ENCODE results near the gene ZSWIM8.
"Not testable (repeated sequence)": the region's sequence is repeated elsewhere in the genome, so short reads cannot be mapped to it uniquely, and the experiment has no call there.

ZSWIM8 gene, protein sequence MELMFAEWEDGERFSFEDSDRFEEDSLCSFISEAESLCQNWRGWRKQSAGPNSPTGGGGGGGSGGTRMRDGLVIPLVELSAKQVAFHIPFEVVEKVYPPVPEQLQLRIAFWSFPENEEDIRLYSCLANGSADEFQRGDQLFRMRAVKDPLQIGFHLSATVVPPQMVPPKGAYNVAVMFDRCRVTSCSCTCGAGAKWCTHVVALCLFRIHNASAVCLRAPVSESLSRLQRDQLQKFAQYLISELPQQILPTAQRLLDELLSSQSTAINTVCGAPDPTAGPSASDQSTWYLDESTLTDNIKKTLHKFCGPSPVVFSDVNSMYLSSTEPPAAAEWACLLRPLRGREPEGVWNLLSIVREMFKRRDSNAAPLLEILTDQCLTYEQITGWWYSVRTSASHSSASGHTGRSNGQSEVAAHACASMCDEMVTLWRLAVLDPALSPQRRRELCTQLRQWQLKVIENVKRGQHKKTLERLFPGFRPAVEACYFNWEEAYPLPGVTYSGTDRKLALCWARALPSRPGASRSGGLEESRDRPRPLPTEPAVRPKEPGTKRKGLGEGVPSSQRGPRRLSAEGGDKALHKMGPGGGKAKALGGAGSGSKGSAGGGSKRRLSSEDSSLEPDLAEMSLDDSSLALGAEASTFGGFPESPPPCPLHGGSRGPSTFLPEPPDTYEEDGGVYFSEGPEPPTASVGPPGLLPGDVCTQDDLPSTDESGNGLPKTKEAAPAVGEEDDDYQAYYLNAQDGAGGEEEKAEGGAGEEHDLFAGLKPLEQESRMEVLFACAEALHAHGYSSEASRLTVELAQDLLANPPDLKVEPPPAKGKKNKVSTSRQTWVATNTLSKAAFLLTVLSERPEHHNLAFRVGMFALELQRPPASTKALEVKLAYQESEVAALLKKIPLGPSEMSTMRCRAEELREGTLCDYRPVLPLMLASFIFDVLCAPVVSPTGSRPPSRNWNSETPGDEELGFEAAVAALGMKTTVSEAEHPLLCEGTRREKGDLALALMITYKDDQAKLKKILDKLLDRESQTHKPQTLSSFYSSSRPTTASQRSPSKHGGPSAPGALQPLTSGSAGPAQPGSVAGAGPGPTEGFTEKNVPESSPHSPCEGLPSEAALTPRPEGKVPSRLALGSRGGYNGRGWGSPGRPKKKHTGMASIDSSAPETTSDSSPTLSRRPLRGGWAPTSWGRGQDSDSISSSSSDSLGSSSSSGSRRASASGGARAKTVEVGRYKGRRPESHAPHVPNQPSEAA (N-terminal part only)

DNA sequence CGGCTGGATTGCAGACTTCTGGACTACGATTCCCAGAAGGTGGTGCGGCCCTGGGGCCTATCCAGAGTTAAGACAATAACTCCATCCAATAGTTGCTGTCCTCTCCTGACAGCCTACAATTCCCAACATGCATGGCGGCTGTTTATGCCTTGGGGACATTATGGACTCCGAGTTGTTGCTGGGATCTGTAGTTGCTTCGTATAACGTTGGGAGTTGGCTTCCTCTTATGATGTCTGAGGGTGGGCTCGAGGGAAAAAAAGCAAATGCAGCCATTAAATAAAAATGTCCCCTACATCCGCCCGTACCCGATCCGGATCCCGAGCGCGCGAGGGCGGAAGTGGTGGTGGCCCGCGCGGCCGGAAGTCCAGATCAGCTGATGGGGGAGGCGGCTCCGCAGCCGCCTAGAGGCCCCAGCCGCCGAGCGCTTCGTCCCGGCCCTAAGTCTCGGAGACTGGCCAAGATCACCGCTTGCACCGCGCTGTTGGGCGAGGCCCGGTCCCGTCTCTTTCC lies at the start of gene ZSWIM8:
TSS of gene ZSWIM8 (plus strand) at position 396 of the 510 bp plus-strand sequence. CDS start 273 bp downstream, outside the sequence.
- peak; percentile 75 to 91 for DNase-seq

DNA sequence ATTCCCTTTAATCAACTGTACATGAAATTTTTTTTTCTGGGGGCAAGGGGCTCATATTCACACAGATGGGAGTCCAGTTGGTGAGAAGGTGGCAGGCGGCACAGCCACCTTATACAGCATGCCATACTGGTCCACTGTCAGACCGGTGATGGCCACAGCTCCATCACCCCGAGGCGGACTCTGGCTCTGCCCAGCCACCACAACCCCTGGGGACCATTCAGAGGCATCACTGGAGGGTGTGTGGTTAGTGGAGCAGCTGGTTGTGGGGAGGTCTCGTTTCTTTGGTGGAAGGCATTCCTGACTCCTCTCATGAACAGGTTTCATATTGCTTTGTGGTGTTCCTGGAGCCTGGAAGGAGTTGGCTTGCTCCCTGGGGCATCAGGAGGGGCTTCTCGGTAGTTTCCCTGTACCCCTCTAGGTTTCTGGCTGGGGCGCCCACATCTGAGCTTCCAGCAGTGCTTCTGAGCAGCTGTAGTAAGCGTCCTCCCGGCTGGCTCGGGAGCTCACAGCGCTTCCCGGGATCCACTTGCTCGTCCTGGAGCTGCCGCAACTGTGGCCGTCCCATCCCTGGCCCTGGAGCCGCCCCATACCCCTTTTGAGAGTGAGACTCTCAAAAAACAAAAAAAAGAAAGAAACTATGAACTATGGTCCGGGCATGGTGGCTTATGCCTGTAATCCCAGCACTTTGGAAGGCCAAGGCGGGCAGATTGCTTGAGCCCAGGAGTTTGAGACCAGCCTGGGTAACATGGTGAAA lies 44.7 kb upstream of the ZSWIM8 start:
- not testable (repeated sequence) for DNase-seq

DNA sequence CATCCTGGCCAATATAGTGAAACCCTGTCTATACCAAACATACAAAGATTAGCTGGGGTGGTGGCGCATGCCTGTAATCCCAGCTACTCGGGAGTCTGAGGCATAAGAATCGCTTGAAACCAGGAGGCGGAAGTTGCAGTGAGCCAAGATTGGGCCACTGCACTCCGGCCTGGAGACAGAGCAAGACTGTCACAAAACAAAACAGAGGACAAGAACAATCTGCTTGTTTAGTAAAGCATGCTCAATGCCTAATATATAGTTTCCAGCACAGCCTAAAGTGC lies 43.0 kb upstream of the ZSWIM8 start:
- DNase-seq = no peak

DNA sequence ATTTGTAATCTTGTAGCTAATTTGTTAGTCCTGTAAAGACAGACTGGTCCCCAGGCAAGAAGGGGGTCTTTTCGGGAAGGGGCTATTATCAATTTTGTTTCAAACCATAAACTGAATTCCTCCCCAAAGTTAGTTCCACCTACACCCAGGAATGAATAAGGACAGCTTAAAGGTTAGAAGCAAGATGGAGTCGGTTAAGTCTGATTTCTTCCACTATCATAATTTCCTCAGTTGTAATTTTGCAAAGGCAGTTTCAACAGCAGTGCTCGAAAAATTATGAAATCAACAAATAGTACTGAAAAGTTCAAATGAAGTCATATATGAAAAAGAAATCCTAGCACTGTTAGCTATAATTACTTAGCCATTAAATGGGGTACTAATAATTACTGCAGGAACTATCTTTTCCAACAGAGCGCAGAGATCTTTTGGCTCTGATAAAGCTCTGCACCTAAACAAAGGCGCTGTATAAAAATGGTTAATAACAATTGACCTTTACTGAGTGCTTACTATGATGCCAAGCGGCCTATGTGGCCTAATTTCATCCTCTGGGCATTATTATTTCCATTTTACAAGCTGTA lies 42.0 kb upstream of the ZSWIM8 start:
- DNase-seq = peak in 1 of 2 experiments; percentile 2

DNA sequence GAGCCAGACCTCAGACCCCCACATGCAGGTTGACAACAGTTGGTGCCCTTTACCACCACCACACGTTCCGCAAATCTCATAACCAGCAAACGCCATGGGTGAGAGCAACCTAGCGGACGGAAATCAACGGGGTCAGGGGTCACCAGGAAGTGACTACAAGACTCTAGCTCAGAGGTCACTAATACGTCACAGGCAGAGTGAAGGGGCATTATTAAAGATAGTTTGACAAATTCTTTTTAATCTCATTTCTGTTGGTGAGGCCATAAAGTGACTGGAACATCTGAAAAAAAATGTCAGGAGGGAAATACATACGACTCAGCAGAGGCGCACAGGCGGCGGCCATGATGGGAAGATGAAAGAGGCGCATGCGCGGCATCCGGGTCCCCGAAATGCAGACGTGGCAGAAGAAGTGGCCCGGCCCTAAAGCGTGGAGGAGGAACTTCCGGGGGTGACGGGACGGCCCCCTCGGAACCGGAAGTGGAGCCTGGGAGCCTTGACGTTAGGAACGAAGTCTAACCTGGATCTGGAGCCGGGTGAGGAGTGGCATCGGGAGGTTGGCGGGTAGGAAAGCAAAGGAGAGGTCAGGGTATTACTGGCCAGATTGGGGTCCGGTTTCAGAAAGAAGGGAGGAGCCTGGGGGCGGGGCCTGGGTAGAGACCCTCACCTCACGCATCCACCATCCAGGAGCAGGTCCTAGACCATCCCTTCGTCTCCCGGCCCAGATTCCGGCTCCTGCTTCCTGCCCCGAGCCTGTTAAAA lies 41.3 kb upstream of the ZSWIM8 start, which contains the start of gene SEC24C:
TSS of gene SEC24C (plus strand) at position 468 of the 759 bp plus-strand sequence. CDS start 2,461 bp downstream, outside the sequence.
- peak; percentile 81 to 95 for DNase-seq

DNA sequence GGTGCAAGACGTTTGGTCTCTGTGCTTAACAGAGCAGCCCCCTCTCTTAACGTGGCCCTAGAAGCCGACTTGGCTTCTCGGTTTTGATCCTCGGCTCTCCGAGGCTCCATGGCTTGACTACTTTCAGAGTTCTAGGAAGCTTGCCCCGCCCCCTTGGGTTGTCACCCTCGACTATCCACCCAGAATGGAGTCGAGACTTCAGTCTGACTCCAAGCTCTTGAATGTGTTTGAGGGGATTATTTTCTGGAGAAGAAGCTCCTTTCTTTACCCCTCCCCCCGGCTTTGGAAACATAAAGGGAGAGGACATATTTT lies 40.8 kb upstream of the ZSWIM8 start:
- peak; percentile 61 to 72 for DNase-seq

DNA sequence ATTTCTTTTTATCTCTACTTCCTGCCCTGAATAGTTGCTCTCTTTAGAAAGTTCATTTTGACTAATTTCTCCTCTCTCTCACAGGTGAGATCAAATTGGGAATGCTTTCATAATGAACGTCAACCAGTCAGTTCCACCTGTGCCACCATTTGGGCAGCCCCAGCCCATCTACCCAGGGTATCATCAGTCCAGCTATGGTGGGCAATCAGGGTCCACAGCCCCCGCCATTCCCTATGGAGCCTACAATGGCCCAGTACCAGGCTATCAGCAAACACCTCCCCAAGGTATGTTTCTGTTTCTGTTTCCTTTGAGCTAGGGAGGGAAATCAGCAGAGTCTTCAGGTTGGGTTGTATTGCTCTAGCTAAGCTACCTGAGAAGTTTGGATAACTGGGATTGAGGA lies 38.7 kb upstream of the ZSWIM8 start:
- no peak for DNase-seq

DNA sequence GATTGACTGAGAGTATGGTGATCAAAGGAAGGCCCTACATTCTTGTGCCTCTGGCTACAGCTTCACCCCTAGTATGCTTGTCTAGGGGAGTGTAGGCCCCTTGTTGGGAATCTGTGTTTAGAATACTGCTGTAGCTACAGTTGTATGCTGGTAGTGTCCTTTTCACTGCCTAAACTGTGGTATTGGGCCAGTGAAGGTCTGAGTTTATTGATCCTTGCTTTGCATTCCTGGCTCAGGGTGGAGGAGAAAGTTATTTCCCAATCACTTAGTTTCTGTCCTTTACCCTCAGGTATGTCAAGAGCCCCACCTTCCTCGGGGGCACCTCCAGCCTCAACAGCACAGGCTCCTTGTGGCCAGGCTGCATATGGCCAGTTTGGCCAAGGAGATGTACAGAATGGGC lies 34.6 kb upstream of the ZSWIM8 start:
- no peak for DNase-seq

DNA sequence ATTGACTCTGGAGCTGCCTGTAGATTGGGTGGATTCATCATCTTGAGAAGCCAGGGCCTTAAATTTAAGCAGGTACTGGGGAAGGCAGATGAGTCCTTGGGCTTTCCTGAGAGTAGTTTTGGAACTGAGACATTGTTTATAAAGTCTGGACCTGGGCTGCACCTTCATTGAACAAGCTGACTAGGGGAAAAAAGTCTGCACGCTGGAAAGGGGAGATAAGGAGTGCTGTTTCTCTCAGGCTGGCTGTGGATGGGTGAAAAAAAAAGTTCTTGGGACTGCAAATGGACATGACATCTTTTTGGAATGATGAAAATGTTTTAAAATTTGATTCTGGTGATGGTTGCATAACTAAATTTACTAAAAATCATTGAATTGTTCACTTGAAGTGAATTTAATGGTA lies 29.2 kb upstream of the ZSWIM8 start:
- DNase-seq = no peak

DNA sequence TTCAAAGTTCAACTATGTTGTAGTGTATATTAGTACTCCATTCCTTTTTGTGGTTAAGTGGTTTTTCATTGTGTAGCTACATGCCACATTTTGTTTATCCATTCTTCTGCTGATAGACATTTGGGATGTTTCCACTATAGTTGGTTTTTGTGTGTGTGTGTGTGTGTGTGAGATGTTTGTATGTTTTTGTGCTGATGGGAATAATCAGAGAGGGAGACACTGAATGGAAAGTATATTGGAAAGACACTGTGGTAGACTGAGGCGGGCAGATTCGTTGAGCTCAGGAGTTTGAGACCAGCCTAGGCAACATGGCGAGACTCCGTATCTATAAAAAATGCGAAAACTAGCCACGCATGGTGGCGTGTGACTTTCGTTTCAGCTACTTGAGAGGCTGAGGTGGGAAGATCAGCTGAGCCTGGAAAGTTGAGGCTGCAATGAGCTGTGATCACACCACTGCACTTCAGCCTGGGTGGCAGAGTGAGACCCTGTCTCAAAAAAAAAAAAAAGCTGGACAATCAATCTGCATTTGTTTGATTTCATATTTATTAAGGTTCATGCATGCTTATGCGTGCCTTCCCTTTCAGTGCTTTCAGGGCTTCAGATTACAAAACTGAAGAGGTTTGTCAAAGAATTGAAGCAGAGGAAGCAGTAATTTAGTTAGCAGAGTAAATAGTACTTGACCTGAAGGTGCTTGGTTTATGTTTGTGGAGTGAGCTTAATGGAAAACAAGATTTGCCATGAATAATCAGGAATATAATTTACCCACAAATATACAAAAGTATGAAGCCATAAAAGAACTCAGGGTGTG lies 26.5 kb upstream of the ZSWIM8 start:
- DNase-seq = no peak

DNA sequence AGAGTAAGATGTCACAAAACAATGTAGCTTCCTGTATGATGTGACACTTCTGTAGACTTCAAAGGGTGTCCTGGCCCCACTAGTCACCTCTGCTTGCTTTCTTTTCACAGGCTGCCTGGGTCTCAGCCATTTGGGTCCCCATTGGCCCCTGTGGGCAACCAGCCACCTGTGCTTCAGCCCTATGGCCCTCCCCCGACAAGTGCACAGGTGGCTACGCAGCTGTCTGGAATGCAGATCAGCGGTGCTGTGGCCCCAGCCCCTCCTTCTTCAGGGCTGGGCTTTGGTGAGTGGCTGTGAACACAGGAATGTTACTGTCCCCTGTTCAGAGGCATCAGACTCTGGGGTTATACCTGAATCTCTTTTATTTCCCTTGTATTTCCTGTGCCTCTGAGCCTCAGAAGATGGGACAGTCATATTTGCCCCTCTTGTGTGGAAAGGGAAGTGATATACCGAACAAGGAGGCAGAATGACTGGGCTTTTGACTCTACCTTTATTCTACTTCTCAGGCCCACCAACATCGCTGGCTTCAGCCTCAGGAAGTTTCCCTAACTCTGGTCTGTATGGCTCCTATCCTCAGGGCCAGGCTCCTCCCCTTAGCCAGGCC lies 25.8 kb upstream of the ZSWIM8 start:
- no peak for DNase-seq

DNA sequence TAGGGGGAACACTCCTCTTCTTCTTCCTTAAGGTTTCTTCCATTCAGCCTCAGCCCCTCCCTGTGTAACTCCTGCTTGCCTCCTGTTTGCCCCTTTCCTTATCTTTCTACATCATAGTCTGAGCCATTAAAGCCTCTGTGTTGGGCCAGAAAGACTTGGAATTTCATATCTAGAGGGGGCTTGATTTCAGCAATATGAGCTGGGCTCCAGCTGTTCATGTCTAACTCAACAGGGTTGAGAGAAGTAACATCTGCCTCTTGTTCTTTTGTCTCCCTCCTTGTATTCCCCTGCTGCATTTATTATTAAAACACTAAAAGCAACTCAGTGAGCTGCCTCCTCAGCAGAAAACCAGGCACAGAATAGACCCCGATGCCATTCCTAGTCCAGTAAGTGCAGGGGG lies 23.6 kb upstream of the ZSWIM8 start:
- DNase-seq = no peak

DNA sequence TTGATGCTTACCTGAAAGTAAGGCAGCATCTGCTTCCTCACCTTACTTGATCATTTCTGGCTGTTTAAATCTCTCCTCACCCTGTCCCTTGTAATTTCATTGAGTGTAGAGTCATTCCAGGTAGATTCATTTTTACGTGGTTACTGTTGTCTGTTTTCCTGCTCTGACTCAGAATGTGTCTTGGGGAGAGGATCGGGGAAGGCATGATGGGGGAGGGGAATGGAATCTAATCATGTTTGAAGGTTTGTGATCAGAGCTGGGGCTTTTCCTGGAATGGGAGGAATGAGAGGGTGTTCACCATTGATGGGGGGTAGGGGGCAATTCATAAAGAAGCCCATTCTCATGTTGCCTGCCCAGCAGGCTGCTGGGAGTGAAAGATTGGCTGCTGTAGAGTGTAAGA lies 22.5 kb upstream of the ZSWIM8 start:
- no peak for DNase-seq

DNA sequence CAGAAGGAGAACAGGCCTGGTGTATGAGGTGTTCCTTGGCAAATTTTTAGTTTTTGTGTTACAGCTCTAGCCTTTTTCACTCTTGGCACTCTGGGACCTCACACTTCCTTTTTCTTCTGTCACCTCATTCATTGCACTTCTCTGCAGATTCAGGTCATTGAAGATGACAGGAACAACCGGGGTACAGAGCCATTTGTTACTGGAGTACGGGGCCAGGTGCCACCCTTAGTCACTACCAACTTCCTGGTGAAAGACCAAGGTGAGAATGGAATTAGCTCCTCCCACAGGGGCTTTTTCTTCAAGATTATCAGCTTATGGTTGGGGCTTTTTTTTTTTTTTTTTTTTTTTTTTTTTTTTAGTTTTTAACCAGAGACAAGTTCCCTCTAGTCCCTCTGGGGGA lies 22.1 kb upstream of the ZSWIM8 start:
- DNase-seq = no peak

DNA sequence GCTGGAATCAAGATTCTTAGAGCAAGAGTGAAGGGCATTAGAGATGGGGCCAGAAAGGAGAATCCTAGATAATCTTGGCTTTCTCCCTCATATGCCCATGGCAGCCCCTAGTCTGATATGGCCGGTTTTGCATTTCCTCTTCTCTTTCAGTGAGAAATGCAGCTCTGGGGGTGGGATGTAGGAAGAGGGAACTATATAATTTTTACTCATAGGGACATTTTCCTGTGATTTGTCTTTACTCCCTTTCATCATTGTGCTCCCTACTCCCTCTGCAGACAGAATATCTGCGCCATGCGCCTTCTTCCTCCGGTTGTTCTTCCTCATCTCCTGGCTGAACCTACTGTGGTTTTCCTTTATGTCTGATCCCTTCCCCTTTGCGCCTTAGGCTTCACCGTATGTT lies 20.3 kb upstream of the ZSWIM8 start:
- DNase-seq = no peak

DNA sequence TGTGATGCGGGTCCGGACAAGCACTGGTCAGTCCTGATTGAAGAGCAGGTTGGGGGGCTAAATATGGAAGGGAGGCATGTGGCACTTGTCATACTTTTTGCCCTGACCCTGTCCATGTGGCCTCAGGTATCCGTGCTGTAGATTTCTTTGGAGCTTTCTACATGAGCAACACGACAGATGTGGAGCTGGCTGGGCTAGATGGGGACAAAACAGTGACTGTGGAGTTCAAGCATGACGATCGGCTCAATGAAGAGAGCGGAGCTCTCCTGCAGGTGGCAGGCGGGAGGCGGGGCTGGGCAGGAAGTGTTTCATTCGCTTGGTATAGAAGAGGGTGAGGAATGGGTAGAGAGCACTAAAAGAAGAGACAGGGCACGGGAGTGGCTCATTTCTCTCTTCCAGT lies 16.5 kb upstream of the ZSWIM8 start:
- DNase-seq = no peak

DNA sequence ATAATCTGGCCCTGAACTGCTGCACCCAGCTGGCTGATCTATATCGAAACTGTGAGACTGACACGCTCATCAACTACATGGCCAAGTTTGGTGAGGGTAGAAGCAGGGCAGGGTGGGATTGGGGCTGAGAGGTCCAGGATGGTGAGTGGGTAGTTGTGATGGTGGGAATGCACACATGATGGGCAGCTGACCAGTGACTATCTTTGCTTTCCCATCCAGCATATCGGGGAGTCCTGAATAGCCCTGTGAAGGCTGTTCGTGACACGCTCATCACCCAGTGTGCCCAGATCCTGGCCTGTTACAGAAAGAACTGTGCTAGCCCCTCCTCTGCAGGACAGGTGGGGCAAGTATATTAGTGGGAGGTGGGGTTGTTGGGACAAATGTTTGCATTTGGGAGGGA lies 16.0 kb upstream of the ZSWIM8 start:
- DNase-seq = no peak

DNA sequence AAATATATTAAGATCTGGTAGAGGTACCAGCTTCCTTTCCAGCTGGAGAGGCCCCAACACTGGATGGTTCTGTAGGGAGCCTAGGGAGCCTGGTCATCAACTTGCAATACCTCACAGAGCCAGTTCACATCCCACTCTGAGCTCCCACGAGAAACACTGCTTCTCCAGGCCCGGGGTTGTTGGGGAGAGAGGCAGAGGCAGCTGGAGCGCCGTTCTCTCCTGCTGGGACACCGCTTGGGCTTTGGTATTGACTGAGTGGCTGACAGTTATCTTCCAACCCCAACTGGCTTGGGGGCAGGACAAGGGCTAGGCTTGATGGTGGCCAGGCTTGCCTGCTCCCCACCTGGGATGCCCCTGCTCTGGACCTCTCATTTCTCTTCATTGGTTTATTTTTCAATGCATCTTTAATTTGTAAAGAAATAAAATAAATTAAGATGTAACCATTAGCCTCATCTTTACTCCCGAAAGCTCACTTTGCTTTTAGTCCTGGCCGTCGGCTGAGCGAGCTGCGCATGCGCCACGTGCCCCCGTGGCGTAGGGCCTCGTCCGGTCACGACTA lies 13.6 kb upstream of the ZSWIM8 start:
- DNase-seq = peak in 1 of 2 experiments; percentile 60

DNA sequence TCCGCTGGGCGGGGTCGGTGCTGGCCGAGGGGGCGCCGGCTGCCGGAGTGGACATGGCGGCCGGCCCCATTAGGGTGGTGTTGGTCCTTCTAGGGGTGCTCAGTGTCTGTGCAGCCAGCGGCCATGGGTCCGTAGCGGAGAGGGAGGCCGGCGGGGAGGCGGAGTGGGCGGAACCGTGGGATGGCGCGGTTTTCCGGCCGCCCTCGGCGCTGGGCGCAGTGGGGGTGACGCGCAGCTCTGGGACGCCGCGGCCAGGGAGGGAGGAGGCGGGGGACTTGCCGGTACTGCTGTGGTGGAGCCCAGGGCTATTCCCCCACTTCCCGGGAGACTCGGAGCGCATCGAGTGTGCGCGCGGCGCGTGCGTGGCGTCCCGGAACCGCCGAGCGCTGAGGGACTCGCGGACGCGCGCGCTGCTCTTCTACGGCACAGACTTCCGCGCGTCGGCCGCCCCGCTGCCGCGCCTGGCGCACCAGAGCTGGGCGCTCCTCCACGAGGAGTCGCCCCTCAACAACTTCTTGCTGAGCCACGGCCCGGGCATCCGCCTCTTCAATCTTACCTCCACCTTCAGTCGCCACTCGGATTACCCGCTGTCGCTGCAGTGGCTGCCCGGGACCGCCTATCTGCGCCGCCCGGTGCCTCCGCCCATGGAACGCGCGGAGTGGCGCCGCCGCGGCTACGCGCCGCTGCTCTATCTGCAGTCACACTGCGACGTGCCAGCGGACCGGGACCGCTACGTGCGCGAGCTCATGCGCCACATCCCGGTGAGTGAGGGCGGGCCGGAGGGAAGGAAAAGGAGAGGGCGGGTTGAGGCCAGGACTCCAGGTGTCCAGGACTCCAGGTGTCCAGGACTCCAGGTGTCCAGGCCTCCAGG lies 12.9 kb upstream of the ZSWIM8 start:
- peak; percentile 44 to 75 for DNase-seq

Measured in SW 1271 (cell line).